ENCODE data around the gene U2SURP. TPM values are rescaled to one million over a fixed set of nuclear protein-coding genes. Genes with fewer than 3 reads are reported as not detected.

U2SURP gene
- 137 TPM for polyA plus RNA-seq (2013, experiment 1 of 4)
- polyA plus RNA-seq (2013, experiment 2 of 4) = 150 TPM
- 100 TPM for polyA plus RNA-seq (2013, experiment 3 of 4)
- 111 TPM for polyA plus RNA-seq (2013, experiment 4 of 4)

DNA sequence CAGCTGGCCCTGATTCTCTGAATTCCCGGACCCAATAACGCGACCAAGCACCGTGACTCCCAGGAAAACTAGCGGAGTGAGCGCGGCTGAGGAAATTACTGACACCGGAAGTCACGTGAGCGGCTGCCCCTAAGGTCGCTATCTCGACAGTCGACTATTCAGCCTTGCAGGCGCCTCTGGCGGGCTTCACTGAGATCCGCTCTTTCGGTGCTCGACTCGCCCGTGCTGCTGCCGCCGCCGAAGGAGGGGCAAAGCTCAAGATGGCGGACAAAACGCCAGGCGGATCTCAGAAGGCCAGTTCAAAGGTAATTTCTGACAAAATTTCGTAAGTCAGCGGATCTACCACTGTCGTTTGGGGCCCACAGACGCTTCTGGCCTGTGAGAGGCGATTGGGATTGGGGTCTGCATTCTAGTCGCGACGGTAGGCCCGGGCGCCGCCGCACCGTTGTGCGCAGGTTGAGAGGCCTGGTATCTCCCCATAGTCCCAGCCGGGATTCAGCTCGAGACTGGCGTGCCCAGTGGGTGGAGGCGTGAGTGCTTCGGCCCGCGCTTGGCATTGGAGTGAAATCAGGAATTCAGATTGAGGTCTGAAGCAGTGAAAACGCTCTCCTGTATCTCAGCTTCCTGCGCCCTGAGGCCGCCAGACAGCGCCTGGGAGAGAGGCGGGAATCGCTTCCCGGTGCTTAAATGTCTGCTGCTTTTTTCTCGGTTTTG is at the start of gene U2SURP:
U2SURP (plus strand) TSS at position 202 of the 714 bp plus-strand sequence; CDS start at position 261, 59 bp downstream.
- peak within 1 kb of the TSS; percentile 88 for H3K4me3 ChIP-seq (ENCODE audit: insufficient read depth, low read depth, low read length)
- H3K27ac ChIP-seq (ENCODE audit: insufficient read depth, low read depth, low read length, poor library complexity, severe bottlenecking) = peak within 1 kb of the TSS; percentile 96
- no peaks in the 10 kb centered on the region for H3K27me3 ChIP-seq (ENCODE audit: control insufficient read depth, insufficient read depth, low read length, poor library complexity, severe bottlenecking)
- H3K9me3 ChIP-seq (ENCODE audit: control insufficient read depth, low read length) = no peaks in the 10 kb centered on the region
- no peaks in the 10 kb centered on the region for H3K4me1 ChIP-seq (ENCODE audit: control insufficient read depth, insufficient read depth, low read length)
- no peaks in the 10 kb centered on the region for H3K36me3 ChIP-seq (ENCODE audit: control insufficient read depth, insufficient read depth, low read length)
- WGBS, 2 experiments = 0% methylated on average over 55 of the region's 55 CpGs

DNA sequence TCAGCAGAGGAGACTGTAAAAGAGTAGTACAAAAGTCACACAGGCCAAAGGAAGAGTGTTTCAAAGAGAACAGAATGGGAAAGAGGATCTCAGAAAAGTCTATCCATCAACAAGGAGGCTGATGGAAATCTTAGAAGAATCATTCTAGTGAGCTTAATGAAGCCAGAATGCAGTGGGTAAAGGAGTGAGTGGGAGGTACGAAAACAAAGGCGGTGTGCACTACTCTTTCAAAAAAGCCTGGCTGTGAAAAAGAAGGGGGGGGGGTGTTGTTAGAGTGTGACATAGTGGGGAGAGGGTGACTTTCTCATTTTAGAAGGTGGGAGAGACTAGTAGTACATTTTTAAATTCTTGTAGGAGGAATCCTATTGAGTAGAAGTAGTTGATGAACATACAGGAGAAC is 49.6 kb upstream of the U2SURP start:
- H3K9me3 ChIP-seq (ENCODE audit: control insufficient read depth, low read length) = no peaks in the 10 kb centered on the region
- no peak overlapping the region for H3K4me3 ChIP-seq (ENCODE audit: insufficient read depth, low read depth, low read length)
- H3K36me3 ChIP-seq (ENCODE audit: control insufficient read depth, insufficient read depth, low read length) = no peaks in the 10 kb centered on the region
- H3K4me1 ChIP-seq (ENCODE audit: control insufficient read depth, insufficient read depth, low read length) = no peaks in the 10 kb centered on the region
- no peak overlapping the region for H3K27ac ChIP-seq (ENCODE audit: insufficient read depth, low read depth, low read length, poor library complexity, severe bottlenecking)
- no peaks in the 10 kb centered on the region for H3K27me3 ChIP-seq (ENCODE audit: control insufficient read depth, insufficient read depth, low read length, poor library complexity, severe bottlenecking)
- 90 to 94% methylated on average over 2 of the region's 2 CpGs for WGBS, 2 experiments

DNA sequence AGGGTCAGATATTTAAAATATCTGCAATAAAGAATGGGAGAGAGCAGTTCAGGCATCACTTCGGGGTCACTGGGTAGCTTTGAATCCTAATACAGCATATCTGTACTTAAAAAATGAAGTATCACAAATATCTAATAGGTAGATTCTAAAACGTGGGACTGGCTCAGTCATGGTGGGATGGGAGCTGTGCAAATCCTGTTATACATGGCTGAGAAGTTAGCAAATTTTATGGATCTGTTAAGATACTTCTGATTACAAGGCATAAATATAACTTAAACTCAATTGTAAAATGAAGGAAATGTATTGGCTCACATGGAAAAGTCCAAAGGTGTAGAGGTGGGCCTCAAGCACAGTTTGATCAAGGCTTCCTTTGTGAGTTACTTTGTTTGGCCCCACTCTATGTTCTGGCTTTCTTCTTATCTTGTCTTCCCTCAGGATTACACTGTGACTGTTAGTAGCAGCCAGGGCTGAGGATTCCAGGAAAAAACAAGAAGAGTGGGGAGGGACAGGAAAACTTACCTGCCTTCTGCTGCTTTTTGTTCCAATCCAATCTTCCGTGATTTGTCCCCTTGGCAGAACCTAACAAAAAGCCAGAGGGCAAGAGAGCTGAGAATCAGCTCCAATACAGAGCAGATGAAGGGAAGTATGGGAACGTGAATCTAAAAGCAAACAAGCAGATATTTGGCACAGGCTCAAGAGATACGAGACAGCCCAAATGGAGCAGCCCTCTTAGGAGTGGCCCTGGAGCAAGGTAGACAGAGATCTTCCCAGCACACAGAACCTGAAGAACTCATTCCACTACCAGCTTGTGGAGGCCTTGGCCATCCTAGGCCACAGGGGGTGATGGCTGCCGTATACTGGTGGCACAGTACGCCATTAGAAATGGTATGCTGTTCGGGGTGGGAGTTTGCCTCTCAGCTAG is 48.8 kb upstream of the U2SURP start:
- H3K27me3 ChIP-seq (ENCODE audit: control insufficient read depth, insufficient read depth, low read length, poor library complexity, severe bottlenecking) = no peaks in the 10 kb centered on the region
- no peaks in the 10 kb centered on the region for H3K4me1 ChIP-seq (ENCODE audit: control insufficient read depth, insufficient read depth, low read length)
- 91 to 96% methylated on average over 8 of the region's 8 CpGs for WGBS, 2 experiments
- no peaks in the 10 kb centered on the region for H3K9me3 ChIP-seq (ENCODE audit: control insufficient read depth, low read length)
- no peak overlapping the region for H3K27ac ChIP-seq (ENCODE audit: insufficient read depth, low read depth, low read length, poor library complexity, severe bottlenecking)
- H3K36me3 ChIP-seq (ENCODE audit: control insufficient read depth, insufficient read depth, low read length) = no peaks in the 10 kb centered on the region
- no peak overlapping the region for H3K4me3 ChIP-seq (ENCODE audit: insufficient read depth, low read depth, low read length)

DNA sequence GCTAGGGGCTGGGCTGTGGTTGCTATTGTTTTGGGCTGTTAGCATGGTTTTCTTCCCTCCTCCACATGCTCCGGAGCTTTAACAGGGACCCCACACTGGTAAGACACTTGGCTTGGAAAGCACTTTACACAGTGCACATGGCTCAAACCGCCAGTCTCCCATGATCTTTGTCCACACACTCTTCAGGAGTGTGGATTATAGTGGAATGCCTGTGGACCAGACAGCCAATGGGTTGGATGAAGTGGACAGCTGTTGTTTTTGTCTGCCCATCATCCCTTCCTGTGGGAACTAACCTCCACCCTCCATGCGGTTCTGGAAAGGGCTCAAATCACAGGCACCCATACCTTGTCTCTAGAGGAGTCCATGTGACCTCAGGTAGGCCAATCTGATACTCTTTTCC is 47.9 kb upstream of the U2SURP start:
- 96 to 100% methylated on average over 3 of the region's 3 CpGs for WGBS, 2 experiments

DNA sequence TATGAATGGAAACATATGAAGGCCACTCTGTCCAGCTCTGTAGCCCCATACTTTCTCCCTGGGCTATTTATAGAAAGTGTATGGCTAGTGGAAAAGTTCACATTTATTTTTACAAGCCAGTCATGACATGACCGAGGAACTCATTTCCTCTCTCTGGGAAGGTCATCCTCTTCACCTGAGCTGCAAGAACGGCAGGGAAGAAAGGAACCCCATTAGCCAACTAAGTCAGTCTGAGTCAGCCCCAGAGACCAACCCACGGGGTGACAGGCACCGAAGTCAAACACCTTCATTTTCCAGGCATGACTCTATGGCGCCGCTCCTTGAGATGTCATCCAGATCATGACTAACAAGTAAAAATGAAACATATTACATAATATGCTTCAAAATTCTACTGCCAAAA is 42.7 kb upstream of the U2SURP start:
- H3K4me1 ChIP-seq (ENCODE audit: control insufficient read depth, insufficient read depth, low read length) = no peaks in the 10 kb centered on the region
- no peak overlapping the region for H3K4me3 ChIP-seq (ENCODE audit: insufficient read depth, low read depth, low read length)
- WGBS, 2 experiments = 88 to 95% methylated on average over 6 of the region's 6 CpGs
- no peaks in the 10 kb centered on the region for H3K36me3 ChIP-seq (ENCODE audit: control insufficient read depth, insufficient read depth, low read length)
- no peak overlapping the region for H3K27ac ChIP-seq (ENCODE audit: insufficient read depth, low read depth, low read length, poor library complexity, severe bottlenecking)
- no peaks in the 10 kb centered on the region for H3K9me3 ChIP-seq (ENCODE audit: control insufficient read depth, low read length)
- H3K27me3 ChIP-seq (ENCODE audit: control insufficient read depth, insufficient read depth, low read length, poor library complexity, severe bottlenecking) = peaks cover 16% of the 10 kb centered on the region

More for the DNA sequence above, 47.9 kb upstream of the U2SURP start:
- no peaks in the 10 kb centered on the region for H3K27me3 ChIP-seq (ENCODE audit: control insufficient read depth, insufficient read depth, low read length, poor library complexity, severe bottlenecking)
- H3K27ac ChIP-seq (ENCODE audit: insufficient read depth, low read depth, low read length, poor library complexity, severe bottlenecking) = no peak overlapping the region
- no peaks in the 10 kb centered on the region for H3K4me1 ChIP-seq (ENCODE audit: control insufficient read depth, insufficient read depth, low read length)
- no peaks in the 10 kb centered on the region for H3K9me3 ChIP-seq (ENCODE audit: control insufficient read depth, low read length)
- no peaks in the 10 kb centered on the region for H3K36me3 ChIP-seq (ENCODE audit: control insufficient read depth, insufficient read depth, low read length)
- H3K4me3 ChIP-seq (ENCODE audit: insufficient read depth, low read depth, low read length) = no peak overlapping the region

DNA sequence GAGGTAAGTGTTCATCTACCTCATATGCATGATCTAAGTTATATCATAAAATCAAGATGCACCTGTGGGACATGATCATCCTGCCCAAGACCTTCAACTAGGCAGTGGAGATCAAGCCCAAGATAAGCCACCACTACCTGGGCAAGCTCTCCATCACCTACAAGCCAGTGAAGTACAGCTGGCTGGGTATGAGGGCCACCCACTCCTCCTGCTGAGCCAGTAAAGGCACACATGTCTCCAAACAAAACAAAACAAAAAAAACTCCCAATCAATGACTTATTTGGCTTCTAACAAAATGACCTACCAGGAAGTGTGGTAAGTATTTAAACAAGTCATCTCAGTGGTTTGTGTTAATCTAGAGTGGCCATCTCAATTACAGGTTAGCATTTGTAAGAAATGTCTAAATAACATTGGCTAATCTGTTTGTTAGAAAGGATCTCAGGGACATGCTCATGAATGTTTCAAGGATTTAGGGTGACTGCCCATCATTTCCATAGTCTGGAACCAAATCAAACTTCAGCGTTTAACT is 41.0 kb upstream of the U2SURP start:
- Histone ChIP-seq H3K36me3 (ENCODE audit: control insufficient read depth, insufficient read depth, low read length) (no peaks in the 10 kb centered on the region), H3K4me1 (ENCODE audit: control insufficient read depth, insufficient read depth, low read length) (no peaks in the 10 kb centered on the region), H3K27me3 (ENCODE audit: control insufficient read depth, insufficient read depth, low read length, poor library complexity, severe bottlenecking) (peaks cover 32% of the 10 kb centered on the region), H3K9me3 (ENCODE audit: control insufficient read depth, low read length) (no peaks in the 10 kb centered on the region), H3K27ac (ENCODE audit: insufficient read depth, low read depth, low read length, poor library complexity, severe bottlenecking) (no peak overlapping the region), H3K4me3 (ENCODE audit: insufficient read depth, low read depth, low read length) (no peak overlapping the region)
- WGBS, 2 experiments = 95% methylated on average over 1 of the region's 1 CpG

DNA sequence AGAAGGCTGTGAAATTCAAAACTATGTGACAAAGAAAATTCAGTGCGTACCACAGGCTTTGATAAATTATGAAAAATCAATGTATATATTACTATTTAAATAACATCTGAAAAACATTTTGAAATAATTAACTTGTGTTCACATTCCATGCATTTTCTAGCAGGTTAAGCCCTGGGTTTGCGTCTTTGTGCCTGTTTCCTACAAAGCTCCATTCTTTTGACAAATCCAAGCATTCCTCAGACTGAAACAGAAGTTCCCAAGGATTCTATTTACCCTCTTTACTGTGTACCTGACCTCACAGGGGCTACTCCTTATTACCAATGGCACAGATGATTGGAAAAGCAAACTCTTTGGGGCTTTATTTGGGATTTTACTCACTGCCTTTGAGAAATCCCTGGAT is 39.8 kb upstream of the U2SURP start:
- peaks cover 35% of the 10 kb centered on the region for H3K27me3 ChIP-seq (ENCODE audit: control insufficient read depth, insufficient read depth, low read length, poor library complexity, severe bottlenecking)
- H3K27ac ChIP-seq (ENCODE audit: insufficient read depth, low read depth, low read length, poor library complexity, severe bottlenecking) = no peak overlapping the region
- WGBS, 2 experiments = 75 to 78% methylated on average over 1 of the region's 2 CpGs
- no peaks in the 10 kb centered on the region for H3K4me1 ChIP-seq (ENCODE audit: control insufficient read depth, insufficient read depth, low read length)
- no peaks in the 10 kb centered on the region for H3K36me3 ChIP-seq (ENCODE audit: control insufficient read depth, insufficient read depth, low read length)
- H3K9me3 ChIP-seq (ENCODE audit: control insufficient read depth, low read length) = no peaks in the 10 kb centered on the region
- H3K4me3 ChIP-seq (ENCODE audit: insufficient read depth, low read depth, low read length) = no peak overlapping the region

DNA sequence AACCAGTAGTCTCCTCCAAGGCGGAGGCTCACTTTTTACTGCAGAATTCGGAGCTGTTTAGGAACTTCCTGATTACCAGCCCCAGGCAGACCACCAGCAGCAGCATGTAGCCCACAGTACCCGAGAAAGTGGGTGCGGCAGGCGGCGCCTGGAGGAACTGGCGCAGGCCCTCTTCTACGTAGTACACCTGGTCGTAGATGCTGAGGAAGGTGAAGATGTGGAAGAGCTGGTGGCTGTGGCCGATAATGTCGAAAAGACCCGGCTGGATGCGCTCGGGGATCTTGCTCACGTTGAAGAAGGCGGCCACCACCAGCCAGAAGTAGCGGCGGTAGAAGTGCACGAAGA is 39.2 kb upstream of the U2SURP start:
- Histone ChIP-seq H3K36me3 (ENCODE audit: control insufficient read depth, insufficient read depth, low read length) (no peaks in the 10 kb centered on the region), H3K4me1 (ENCODE audit: control insufficient read depth, insufficient read depth, low read length) (no peaks in the 10 kb centered on the region), H3K27ac (ENCODE audit: insufficient read depth, low read depth, low read length, poor library complexity, severe bottlenecking) (no peak overlapping the region), H3K4me3 (ENCODE audit: insufficient read depth, low read depth, low read length) (no peak overlapping the region), H3K27me3 (ENCODE audit: control insufficient read depth, insufficient read depth, low read length, poor library complexity, severe bottlenecking) (peaks cover 35% of the 10 kb centered on the region), H3K9me3 (ENCODE audit: control insufficient read depth, low read length) (no peaks in the 10 kb centered on the region)
- 95% methylated on average over 19 of the region's 19 CpGs for WGBS, 2 experiments

DNA sequence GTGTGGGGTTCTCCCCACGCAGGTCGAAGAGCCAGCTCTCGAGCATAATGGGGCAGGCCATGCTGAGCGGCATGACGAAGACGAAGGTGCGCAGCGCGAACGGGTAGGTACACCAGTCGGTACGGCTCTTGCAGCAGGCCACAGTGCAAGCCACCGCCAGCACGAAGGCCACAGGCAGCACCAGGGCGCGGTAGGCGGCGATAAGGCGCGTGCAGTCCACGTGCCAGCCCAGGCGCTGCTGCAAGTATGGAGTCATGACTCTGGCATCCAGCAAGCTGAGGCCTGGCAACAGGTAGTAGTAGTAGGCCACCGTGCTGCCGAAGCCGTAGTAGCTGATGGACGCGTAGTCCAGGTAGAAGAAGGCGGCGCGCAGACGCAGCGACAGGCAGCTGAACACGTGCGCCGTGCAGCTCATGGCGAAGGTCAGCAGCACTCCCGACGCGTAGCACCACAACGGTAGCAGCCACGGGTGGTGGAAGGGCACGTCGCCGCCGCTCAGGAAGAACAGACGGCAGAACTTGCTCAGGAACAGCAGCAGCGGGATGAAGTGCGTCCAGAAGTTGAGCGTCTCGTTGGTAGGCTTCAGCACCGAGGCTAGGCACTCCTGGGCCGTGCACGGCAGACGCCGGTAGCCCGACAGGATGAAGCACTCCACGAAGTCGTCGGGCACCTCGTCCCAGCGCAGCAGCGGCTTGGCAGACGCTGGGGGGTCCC is 38.7 kb upstream of the U2SURP start:
- no peak overlapping the region for H3K27ac ChIP-seq (ENCODE audit: insufficient read depth, low read depth, low read length, poor library complexity, severe bottlenecking)
- no peaks in the 10 kb centered on the region for H3K9me3 ChIP-seq (ENCODE audit: control insufficient read depth, low read length)
- no peaks in the 10 kb centered on the region for H3K36me3 ChIP-seq (ENCODE audit: control insufficient read depth, insufficient read depth, low read length)
- H3K4me1 ChIP-seq (ENCODE audit: control insufficient read depth, insufficient read depth, low read length) = no peaks in the 10 kb centered on the region
- WGBS, 2 experiments = 64 to 66% methylated on average over 63 of the region's 63 CpGs
- H3K4me3 ChIP-seq (ENCODE audit: insufficient read depth, low read depth, low read length) = peak overlapping the region; percentile 48
- H3K27me3 ChIP-seq (ENCODE audit: control insufficient read depth, insufficient read depth, low read length, poor library complexity, severe bottlenecking) = peaks cover 35% of the 10 kb centered on the region

DNA sequence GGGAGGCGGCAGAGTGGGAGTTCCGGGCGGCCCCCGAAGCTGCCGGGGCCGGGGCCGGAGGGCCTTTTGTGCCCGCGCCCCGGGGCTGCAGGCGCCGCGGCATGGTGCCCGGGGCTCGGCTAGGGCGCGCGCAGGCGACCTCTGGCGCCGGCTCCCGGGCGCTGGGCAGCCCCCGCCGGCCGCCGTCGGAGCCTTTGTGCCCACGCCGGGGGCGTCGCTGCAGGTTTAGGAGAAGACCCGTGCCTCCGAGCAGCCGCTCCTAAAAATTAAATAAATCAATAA is 38.2 kb upstream of the U2SURP start:
- no peaks in the 10 kb centered on the region for H3K36me3 ChIP-seq (ENCODE audit: control insufficient read depth, insufficient read depth, low read length)
- H3K4me3 ChIP-seq (ENCODE audit: insufficient read depth, low read depth, low read length) = peak overlapping the region; percentile 48
- H3K9me3 ChIP-seq (ENCODE audit: control insufficient read depth, low read length) = no peaks in the 10 kb centered on the region
- WGBS, 2 experiments = 0% methylated on average over 35 of the region's 35 CpGs
- peaks cover 35% of the 10 kb centered on the region for H3K27me3 ChIP-seq (ENCODE audit: control insufficient read depth, insufficient read depth, low read length, poor library complexity, severe bottlenecking)
- H3K4me1 ChIP-seq (ENCODE audit: control insufficient read depth, insufficient read depth, low read length) = no peaks in the 10 kb centered on the region
- H3K27ac ChIP-seq (ENCODE audit: insufficient read depth, low read depth, low read length, poor library complexity, severe bottlenecking) = no peak overlapping the region

Data from ectodermal cell (in vitro differentiated cells).